ENCODE results near the gene ITGB1BP1.

Gene ITGB1BP1

GRCh38 chr2:9424447-9425164 lies 1.3 kb upstream of the ITGB1BP1 start:
- peak; percentile 44 for DNase-seq

GRCh38 chr2:9423922-9424272 lies 569 bp upstream of the ITGB1BP1 start:
- DNase-seq = peak; percentile 48

- peak; percentile 73 for DNase-seq
Observed at GRCh38 chr2:9422321-9423099, 818 bp downstream of the ITGB1BP1 start.

GRCh38 chr2:9420495-9420894 lies 2.8 kb downstream of the ITGB1BP1 start:
- no peak for DNase-seq

GRCh38 chr2:9419541-9419940 lies 3.8 kb downstream of the ITGB1BP1 start:
- no peak for DNase-seq

GRCh38 chr2:9418746-9419145 lies 4.6 kb downstream of the ITGB1BP1 start:
- no peak for DNase-seq

GRCh38 chr2:9417725-9418124 lies 5.6 kb downstream of the ITGB1BP1 start:
- no peak for DNase-seq

- no peak for DNase-seq
Observed at GRCh38 chr2:9416962-9417316, 6.4 kb downstream of the ITGB1BP1 start.

GRCh38 chr2:9416267-9416961 lies 6.9 kb downstream of the ITGB1BP1 start:
- no peak for DNase-seq

- no peak for DNase-seq
Observed at GRCh38 chr2:9415516-9416169, 7.7 kb downstream of the ITGB1BP1 start.

- DNase-seq = no peak
Observed at GRCh38 chr2:9412781-9413180, 10.5 kb downstream of the ITGB1BP1 start.

GRCh38 chr2:9410108-9410507 lies 13.2 kb downstream of the ITGB1BP1 start:
- no peak for DNase-seq

- no peak for DNase-seq
Observed at GRCh38 chr2:9408641-9409151, 14.6 kb downstream of the ITGB1BP1 start.

GRCh38 chr2:9407363-9407811 lies 15.9 kb downstream of the ITGB1BP1 start:
- no peak for DNase-seq

- no peak for DNase-seq
Observed at GRCh38 chr2:9406529-9407362, 16.6 kb downstream of the ITGB1BP1 start.

GRCh38 chr2:9405636-9406035 lies 17.7 kb downstream of the ITGB1BP1 start:
- DNase-seq = no peak

GRCh38 chr2:9404451-9404850 lies 18.9 kb downstream of the ITGB1BP1 start:
- DNase-seq = no peak

GRCh38 chr2:9403924-9404323 lies 19.4 kb downstream of the ITGB1BP1 start:
- no peak for DNase-seq

GRCh38 chr2:9401646-9402371 lies 21.5 kb downstream of the ITGB1BP1 start:
- DNase-seq = no peak

- DNase-seq = no peak
Observed at GRCh38 chr2:9401059-9401547, 22.2 kb downstream of the ITGB1BP1 start.

Data from DMS53 (cell line).